ENCODE data around the gene NKX6-1. TPM values are rescaled to one million over a fixed set of nuclear protein-coding genes. Genes with fewer than 3 reads are reported as not detected.

NKX6-1 gene
- total RNA-seq, 2 experiments from 2014 or later = not detected

GRCh38 chr4:84503495-84504437 lies 4.7 kb upstream of the NKX6-1 start:
- POLR2A ChIA-PET = no interaction called here
- Mint-ChIP-seq H3K4me1 (peaks cover 4% of the 10 kb centered on the region), H3K36me3 (ENCODE audit: low read depth) (no peaks in the 10 kb centered on the region)

DNA sequence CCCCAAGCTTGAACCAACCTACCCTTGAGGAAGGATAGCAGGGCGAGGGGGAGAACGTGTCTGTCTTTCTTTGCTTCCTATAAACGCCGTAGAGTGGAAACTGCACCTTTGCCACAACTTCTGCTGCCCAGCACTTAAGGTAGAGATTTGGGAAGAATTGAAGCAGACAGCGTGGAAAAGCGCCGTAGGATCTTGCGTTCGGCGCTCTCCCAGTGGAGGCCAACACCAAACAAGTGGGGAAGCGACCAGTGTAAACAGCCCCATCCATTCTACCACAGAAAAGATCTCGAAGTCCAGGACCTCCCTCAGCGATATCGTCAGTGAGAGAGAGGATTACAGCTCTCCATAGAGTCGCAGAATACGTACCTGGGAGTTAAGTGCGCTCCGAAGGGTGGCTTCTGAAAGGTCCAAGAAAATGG lies 3.9 kb upstream of the NKX6-1 start:
- POLR2A ChIA-PET = no interaction called here
- CTCF ChIA-PET = interaction anchor here (1.1 kb wide), 1 partner anchor 12 kb away, joined by 4 read pairs; no protein-coding TSS in a partner anchor

More at GRCh38 chr4:84503495-84504437, 4.7 kb upstream of the NKX6-1 start:
- peak; percentile 34 for DNase-seq
- Mint-ChIP-seq H3K4me3 (no peak overlapping the region), H3K9me3 (no peaks in the 10 kb centered on the region), H3K27me3 (peaks cover 74% of the 10 kb centered on the region), H3K27ac (peak overlapping the region; percentile 82)
- CTCF ChIA-PET = interaction anchor here (0.6 to 0.8 kb wide), 2 partner anchors 14 to 373 kb away, joined by 3 read pairs; no protein-coding TSS in a partner anchor

GRCh38 chr4:84502333-84502954 lies 3.4 kb upstream of the NKX6-1 start:
- Mint-ChIP-seq H3K27me3 (peaks cover 70% of the 10 kb centered on the region), H3K4me3 (no peak overlapping the region), H3K36me3 (ENCODE audit: low read depth) (peaks cover 1% of the 10 kb centered on the region), H3K27ac (peak overlapping the region; percentile 41), H3K9me3 (no peaks in the 10 kb centered on the region), H3K4me1 (peaks cover 9% of the 10 kb centered on the region)
- DNase-seq = no peak
- CTCF ChIA-PET = interaction anchor here (0.6 to 1.1 kb wide), 2 partner anchors 11 to 1999 kb away, joined by 4 read pairs; no protein-coding TSS in a partner anchor
- POLR2A ChIA-PET = no interaction called here

More for the DNA sequence above, 3.9 kb upstream of the NKX6-1 start:
- Mint-ChIP-seq H3K4me3 (no peak overlapping the region), H3K4me1 (peaks cover 9% of the 10 kb centered on the region), H3K9me3 (no peaks in the 10 kb centered on the region), H3K27me3 (peaks cover 75% of the 10 kb centered on the region), H3K27ac (peak overlapping the region; percentile 25), H3K36me3 (ENCODE audit: low read depth) (peaks cover 1% of the 10 kb centered on the region)
- no peak for DNase-seq

- H3K4me3 Mint-ChIP-seq = no peak overlapping the region
- ChIA-PET POLR2A (no interaction called here), CTCF (interaction anchor here (0.6 to 1.1 kb wide), 2 partner anchors 11 to 1999 kb away, joined by 4 read pairs; no protein-coding TSS in a partner anchor)
- peaks cover 9% of the 10 kb centered on the region for H3K4me1 Mint-ChIP-seq
- peaks cover 1% of the 10 kb centered on the region for H3K36me3 Mint-ChIP-seq (ENCODE audit: low read depth)
- peaks cover 74% of the 10 kb centered on the region for H3K27me3 Mint-ChIP-seq
- no peaks in the 10 kb centered on the region for H3K9me3 Mint-ChIP-seq
- peak overlapping the region; percentile 41 for H3K27ac Mint-ChIP-seq
- DNase-seq = no peak
Measured at GRCh38 chr4:84501721-84502267, 2.7 kb upstream of the NKX6-1 start.

- POLR2A ChIA-PET = interaction anchor here (0.6 kb wide), 1 partner anchor 1092 kb away, joined by 4 read pairs; no protein-coding TSS in a partner anchor
- CTCF ChIA-PET = no interaction called here
- H3K27ac Mint-ChIP-seq = no peak overlapping the region
Measured at GRCh38 chr4:84501202-84501503, 2.1 kb upstream of the NKX6-1 start.

DNA sequence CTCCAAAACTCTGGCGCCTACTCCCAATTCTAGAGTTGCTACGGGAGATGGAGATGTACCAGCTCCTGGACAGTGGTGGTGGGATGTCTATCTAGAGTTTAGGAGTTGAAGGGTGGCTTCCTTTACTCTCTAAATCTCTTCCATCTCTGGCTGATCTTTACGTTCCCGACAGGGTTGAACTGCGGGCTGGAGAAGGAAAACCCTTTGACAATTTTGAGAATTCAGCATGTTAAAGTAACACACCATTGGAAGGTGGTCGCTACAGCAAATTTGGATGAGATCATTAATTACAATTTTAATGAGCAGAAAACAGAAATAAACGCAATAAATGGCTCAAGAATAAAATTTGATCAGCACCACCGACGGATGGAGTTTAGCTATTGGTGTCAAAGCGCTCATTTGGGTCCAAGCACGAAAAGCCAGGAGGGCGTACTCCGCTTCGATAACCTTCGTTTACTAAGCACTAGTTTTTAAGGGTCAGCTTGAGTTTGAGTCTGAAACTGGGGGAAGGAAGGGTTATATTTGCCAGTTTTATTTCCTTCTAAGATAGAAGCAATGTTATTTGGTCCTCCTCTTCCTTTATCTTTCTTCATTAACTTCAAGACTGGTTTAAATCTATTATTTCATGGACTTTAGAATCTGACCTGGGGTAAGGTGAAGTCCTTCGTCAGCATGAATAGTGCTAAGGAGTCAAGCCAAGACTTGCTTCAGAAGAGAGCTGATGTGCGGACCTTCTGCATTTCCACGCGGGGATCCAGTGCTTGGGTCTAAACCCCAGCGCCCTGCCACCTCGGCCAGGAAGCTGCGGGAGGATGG lies 1.5 kb upstream of the NKX6-1 start:
- H3K27ac Mint-ChIP-seq = no peak overlapping the region
- H3K4me3 Mint-ChIP-seq = peak overlapping the region; percentile 23
- POLR2A ChIA-PET = interaction anchor here (0.6 kb wide), 1 partner anchor 1091 kb away, joined by 4 read pairs; no protein-coding TSS in a partner anchor
- peaks cover 1% of the 10 kb centered on the region for H3K36me3 Mint-ChIP-seq (ENCODE audit: low read depth)
- DNase-seq = no peak
- peaks cover 83% of the 10 kb centered on the region for H3K27me3 Mint-ChIP-seq
- H3K4me1 Mint-ChIP-seq = peaks cover 9% of the 10 kb centered on the region
- peaks cover 2% of the 10 kb centered on the region for H3K9me3 Mint-ChIP-seq
- CTCF ChIA-PET = no interaction called here

More at GRCh38 chr4:84501202-84501503, 2.1 kb upstream of the NKX6-1 start:
- Mint-ChIP-seq H3K27me3 (peaks cover 79% of the 10 kb centered on the region), H3K4me1 (peaks cover 9% of the 10 kb centered on the region), H3K4me3 (no peak overlapping the region), H3K36me3 (ENCODE audit: low read depth) (peaks cover 1% of the 10 kb centered on the region), H3K9me3 (no peaks in the 10 kb centered on the region)
- no peak for DNase-seq

DNA sequence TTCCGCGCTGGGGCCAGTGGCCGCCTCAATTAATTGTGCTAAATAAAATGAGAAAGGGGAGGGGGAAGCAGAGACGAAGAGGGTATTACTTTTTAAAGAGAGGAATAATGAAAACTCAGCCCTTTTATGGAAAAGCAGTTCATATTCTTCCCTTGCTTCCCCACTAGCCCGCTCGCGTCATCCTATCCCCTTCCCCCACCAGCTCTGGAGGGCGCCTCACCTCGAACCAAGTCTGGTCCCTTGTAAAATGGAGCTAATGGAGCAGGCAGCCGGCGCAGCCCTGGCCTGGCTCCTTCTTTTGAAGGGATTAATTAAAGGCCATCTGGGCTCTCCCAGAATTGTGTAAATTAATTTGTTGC lies 511 bp upstream of the NKX6-1 start:
- DNase-seq = no peak
- Mint-ChIP-seq H3K9me3 (peaks cover 4% of the 10 kb centered on the region), H3K27ac (no peak overlapping the region), H3K4me1 (peaks cover 9% of the 10 kb centered on the region), H3K36me3 (ENCODE audit: low read depth) (peaks cover 5% of the 10 kb centered on the region), H3K4me3 (no peak overlapping the region), H3K27me3 (peaks cover 88% of the 10 kb centered on the region)
- ChIA-PET CTCF (interaction anchor here (0.5 kb wide), 1 partner anchor 17 kb away, joined by 4 read pairs; no protein-coding TSS in a partner anchor), POLR2A (no interaction called here)

DNA sequence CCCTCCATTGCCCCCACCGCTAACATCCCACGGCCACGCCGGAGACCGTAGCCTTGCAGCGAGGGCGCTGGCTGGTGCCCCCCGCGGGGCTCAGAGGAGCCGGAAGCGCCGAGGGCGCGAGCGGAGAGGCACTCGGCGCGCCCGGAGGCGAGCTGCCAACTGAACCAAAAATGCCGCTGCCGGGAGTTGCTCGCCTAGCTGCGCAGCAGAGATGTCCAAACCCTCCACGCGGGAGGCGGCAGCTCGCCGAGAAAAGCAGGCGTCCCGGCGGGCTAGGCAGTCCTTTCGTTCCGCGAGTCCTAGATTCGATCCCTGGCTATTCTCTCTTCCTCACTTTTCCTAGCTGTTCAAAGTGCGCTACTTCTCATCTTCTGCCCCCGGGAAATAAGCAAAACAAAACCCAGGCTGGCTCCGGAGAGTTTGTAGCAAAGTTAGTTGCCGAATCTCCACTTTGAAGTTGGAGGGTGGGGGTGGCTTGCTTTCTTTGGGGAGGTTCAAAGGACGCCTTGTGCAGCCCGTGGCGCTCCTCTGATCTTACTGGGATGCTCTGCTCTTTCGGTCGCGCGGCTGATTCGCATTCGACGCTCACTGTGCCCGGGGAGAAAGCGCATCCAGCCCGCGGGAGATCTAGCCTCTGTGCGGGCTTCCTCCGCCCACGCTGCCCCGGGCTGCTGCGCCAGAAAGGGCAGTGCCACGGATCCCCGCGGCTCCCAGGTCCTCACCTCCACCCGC lies 723 bp downstream of the NKX6-1 start:
- Mint-ChIP-seq H3K27me3 (peaks cover 89% of the 10 kb centered on the region), H3K9me3 (peaks cover 4% of the 10 kb centered on the region), H3K4me3 (peak overlapping the region; percentile 64), H3K4me1 (peaks cover 12% of the 10 kb centered on the region), H3K27ac (peak overlapping the region; percentile 46), H3K36me3 (ENCODE audit: low read depth) (peaks cover 5% of the 10 kb centered on the region)
- CTCF ChIA-PET = interaction anchor here (0.7 kb wide), 1 partner anchor 17 kb away, joined by 3 read pairs; no protein-coding TSS in a partner anchor
- DNase-seq = no peak
- POLR2A ChIA-PET = no interaction called here

DNA sequence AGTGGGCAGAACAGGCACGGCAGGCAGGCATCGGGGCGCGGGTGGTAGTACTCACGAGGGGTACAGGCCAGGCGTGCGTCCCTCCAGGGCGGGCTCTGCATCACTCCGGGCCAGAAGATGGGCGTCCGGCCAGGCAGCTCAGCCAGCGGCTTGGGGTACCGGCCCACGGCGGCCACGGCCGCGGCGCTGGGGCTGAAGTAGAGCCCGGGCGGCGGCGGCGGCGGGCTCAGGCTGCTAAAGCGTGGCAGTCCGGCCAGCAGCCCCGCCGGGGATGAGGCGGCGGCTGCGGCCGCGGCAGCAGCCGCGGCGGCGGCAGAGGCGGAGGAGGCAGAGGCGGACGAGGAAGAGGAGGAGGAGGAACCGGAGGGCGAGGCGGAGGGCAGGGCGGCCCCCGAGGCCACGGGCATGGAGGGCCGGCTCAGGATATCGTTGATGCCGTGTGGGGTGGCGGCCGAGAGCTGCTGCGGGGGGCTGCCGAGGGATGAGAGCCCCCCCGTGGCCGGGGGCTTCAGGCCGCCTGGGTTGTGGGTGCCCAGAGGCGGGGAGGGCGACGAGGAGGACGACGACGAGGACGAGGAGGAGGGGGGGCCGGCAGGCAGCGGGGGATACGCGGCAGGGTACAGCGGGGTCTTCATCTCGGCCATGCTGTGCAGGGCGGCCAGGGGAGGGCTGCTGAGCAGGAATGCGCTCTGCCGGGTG lies 1.4 kb downstream of the NKX6-1 start:
- no peak for DNase-seq
- Mint-ChIP-seq H3K36me3 (ENCODE audit: low read depth) (peaks cover 7% of the 10 kb centered on the region), H3K27ac (peak overlapping the region; percentile 62), H3K4me3 (peak overlapping the region; percentile 30), H3K9me3 (peaks cover 4% of the 10 kb centered on the region), H3K4me1 (peaks cover 14% of the 10 kb centered on the region), H3K27me3 (peaks cover 84% of the 10 kb centered on the region)
- POLR2A ChIA-PET = no interaction called here
- CTCF ChIA-PET = no interaction called here

DNA sequence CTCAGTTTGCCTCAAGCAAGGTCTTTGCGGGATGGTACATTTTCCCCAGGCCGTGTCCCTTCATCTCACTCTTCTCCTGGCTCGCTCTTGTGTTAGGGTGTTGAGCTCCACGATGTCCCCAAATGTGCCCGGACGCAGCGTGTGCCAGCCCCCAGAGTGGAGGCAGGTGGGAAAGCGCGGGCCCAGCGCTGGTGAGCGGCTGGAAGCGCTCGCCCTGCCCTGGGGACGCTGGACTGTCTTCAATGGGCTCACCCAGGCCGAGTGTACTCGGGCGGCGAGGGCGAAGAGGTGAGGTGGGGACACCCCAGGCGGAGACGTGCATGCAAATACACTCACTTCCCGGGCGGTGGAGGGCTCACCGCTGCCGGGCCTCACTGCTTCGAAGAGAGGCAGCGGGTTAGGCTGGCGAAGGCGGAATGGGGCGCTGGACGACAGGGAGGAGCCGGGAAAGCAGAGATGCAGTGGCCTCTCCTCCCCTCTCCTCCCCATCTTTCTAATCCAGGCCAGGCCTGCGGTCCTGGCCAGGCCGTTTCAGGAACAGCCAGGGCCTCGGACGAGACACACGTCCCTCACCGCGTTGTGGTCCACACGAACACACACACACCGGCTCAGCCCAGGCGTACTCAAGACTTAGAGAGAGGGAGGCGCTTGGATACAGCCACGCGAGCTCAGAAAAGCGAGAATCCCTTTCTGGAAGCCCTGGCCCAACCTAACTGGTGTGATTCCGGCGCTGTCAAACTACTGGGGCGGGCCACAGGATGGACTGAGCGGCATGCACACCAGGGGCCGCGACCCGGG lies 2.2 kb downstream of the NKX6-1 start:
- CTCF ChIA-PET = no interaction called here
- Mint-ChIP-seq H3K27me3 (peaks cover 84% of the 10 kb centered on the region), H3K4me1 (peaks cover 14% of the 10 kb centered on the region), H3K27ac (peak overlapping the region; percentile 62), H3K36me3 (ENCODE audit: low read depth) (peaks cover 7% of the 10 kb centered on the region), H3K4me3 (peak overlapping the region; percentile 34), H3K9me3 (peaks cover 4% of the 10 kb centered on the region)
- DNase-seq = no peak
- POLR2A ChIA-PET = no interaction called here

DNA sequence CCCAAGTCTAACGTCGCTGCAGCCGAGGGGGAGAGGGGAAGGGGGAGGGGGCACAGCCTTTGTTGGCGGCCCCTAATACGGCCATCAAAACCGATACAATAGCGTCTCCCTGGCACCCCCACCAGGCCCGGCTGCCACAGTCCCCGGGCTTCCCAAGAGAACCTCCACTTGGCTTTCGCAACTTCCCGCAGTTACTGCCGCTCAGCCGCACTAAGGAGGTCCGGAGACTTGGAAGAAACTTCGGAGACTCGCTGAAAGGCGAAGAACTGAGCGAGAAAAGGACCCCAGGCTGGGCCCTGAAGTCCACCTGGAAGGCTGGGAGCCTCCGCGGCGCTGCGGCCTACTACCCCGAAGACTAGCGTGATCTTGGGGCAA lies 2.8 kb downstream of the NKX6-1 start:
- peak overlapping the region; percentile 34 for H3K4me3 Mint-ChIP-seq
- no peak for DNase-seq
- peak overlapping the region; percentile 62 for H3K27ac Mint-ChIP-seq
- peaks cover 83% of the 10 kb centered on the region for H3K27me3 Mint-ChIP-seq
- H3K36me3 Mint-ChIP-seq (ENCODE audit: low read depth) = peaks cover 7% of the 10 kb centered on the region
- H3K9me3 Mint-ChIP-seq = peaks cover 4% of the 10 kb centered on the region
- ChIA-PET CTCF (no interaction called here), POLR2A (no interaction called here)
- peaks cover 14% of the 10 kb centered on the region for H3K4me1 Mint-ChIP-seq
